ENCODE data around the gene ZNF574.

Gene ZNF574

DNA sequence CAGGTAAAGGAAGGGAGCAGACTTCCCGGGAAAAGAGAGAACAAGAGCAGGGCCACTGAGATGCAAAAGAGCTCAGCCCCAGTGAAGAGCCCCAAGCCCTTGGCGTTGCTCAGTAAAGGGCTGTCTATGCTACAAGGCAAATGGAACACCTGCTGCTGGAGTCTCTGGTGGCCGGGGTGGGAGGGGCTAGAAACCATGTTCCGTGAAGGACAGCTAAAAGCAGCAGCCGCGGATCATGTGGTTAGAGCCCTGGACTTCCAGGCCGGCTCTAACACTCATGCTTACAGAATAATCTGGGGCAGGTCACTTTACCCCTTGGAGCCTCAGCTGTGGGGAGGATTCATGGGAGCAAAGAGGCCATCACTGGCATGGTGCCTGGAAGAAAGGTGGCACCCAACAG lies 38.4 kb downstream of the ZNF574 start:
- Histone ChIP-seq H3K27me3 (ENCODE audit: insufficient read depth, poor library complexity, severe bottlenecking) (no peaks in the 10 kb centered on the region), H3K27ac (replicated peaks) (no peak overlapping the region), H3K4me3 (replicated peaks; ENCODE audit: insufficient read depth, low read length) (no peak overlapping the region)
- TF ChIP-seq, protein P1, sequence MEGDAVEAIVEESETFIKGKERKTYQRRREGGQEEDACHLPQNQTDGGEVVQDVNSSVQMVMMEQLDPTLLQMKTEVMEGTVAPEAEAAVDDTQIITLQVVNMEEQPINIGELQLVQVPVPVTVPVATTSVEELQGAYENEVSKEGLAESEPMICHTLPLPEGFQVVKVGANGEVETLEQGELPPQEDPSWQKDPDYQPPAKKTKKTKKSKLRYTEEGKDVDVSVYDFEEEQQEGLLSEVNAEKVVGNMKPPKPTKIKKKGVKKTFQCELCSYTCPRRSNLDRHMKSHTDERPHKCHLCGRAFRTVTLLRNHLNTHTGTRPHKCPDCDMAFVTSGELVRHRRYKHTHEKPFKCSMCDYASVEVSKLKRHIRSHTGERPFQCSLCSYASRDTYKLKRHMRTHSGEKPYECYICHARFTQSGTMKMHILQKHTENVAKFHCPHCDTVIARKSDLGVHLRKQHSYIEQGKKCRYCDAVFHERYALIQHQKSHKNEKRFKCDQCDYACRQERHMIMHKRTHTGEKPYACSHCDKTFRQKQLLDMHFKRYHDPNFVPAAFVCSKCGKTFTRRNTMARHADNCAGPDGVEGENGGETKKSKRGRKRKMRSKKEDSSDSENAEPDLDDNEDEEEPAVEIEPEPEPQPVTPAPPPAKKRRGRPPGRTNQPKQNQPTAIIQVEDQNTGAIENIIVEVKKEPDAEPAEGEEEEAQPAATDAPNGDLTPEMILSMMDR (IDR thresholded peaks at IDR 0.05; ENCODE audit: insufficient read depth, low read length) = no peak
- TF ChIP-seq, protein P2, sequence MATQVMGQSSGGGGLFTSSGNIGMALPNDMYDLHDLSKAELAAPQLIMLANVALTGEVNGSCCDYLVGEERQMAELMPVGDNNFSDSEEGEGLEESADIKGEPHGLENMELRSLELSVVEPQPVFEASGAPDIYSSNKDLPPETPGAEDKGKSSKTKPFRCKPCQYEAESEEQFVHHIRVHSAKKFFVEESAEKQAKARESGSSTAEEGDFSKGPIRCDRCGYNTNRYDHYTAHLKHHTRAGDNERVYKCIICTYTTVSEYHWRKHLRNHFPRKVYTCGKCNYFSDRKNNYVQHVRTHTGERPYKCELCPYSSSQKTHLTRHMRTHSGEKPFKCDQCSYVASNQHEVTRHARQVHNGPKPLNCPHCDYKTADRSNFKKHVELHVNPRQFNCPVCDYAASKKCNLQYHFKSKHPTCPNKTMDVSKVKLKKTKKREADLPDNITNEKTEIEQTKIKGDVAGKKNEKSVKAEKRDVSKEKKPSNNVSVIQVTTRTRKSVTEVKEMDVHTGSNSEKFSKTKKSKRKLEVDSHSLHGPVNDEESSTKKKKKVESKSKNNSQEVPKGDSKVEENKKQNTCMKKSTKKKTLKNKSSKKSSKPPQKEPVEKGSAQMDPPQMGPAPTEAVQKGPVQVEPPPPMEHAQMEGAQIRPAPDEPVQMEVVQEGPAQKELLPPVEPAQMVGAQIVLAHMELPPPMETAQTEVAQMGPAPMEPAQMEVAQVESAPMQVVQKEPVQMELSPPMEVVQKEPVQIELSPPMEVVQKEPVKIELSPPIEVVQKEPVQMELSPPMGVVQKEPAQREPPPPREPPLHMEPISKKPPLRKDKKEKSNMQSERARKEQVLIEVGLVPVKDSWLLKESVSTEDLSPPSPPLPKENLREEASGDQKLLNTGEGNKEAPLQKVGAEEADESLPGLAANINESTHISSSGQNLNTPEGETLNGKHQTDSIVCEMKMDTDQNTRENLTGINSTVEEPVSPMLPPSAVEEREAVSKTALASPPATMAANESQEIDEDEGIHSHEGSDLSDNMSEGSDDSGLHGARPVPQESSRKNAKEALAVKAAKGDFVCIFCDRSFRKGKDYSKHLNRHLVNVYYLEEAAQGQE (IDR thresholded peaks at IDR 0.05; ENCODE audit: insufficient replicate concordance, low read depth) = no peak
- TF ChIP-seq SPI1 (IDR thresholded peaks at IDR 0.05; ENCODE audit: borderline replicate concordance, low read depth) = no peak
- TF ChIP-seq POLR2AphosphoS5 (IDR thresholded peaks at IDR 0.05; ENCODE audit: low read depth) = no peak
- no peak for TF ChIP-seq GABPA (IDR thresholded peaks at IDR 0.05; ENCODE audit: low read depth)
- no peak for DNase-seq (ENCODE audit: low read depth in 1 of 2, low spot score in 1 of 2)

DNA sequence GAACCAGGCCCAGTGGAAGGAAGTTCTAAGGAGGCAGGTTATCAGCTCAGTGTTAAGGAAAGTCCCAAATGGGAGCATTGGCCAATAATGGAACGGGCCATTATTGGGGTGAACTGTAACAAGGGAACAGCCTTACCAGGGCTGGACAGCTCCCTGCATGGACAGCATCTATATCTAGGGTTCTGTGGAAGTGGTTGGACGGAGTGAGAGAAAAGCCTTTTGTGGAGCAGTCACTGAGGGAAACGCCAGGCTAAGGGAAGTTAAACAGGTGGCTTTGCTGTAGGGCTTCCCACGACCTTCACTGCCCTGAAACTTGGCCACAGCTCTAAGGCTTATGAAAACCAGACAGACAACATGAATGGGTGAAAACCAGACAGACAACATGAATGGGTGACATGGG lies 39.3 kb downstream of the ZNF574 start:
- no peak for DNase-seq (ENCODE audit: low read depth in 1 of 2, low spot score in 1 of 2)
- H3K4me3 ChIP-seq (replicated peaks; ENCODE audit: insufficient read depth, low read length) = no peak overlapping the region
- no peak for TF ChIP-seq SPI1 (IDR thresholded peaks at IDR 0.05; ENCODE audit: borderline replicate concordance, low read depth)
- TF ChIP-seq, protein P2 (IDR thresholded peaks at IDR 0.05; ENCODE audit: insufficient replicate concordance, low read depth) = peak; percentile 86
- no peaks in the 10 kb centered on the region for H3K27me3 ChIP-seq (ENCODE audit: insufficient read depth, poor library complexity, severe bottlenecking)
- no peak overlapping the region for H3K27ac ChIP-seq (replicated peaks)

DNA sequence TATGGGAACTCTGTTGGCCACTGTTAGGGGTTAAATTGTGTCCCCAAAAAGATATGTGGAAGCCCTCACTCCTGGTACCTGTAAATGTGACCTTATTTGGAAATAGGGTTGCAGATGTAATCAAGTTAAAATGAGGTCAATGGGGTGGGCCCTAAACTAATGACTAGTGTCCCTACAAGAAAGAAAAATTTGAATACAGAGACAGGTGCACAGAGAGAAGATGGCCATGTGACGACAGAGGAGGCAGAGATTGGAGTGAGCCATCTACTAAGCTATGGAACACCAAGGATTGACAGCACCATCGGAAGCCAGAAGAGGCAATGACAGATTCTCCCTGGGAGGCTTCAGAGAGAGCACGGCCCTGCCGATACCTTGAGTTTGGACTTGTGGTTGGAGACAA lies 39.7 kb downstream of the ZNF574 start:
- DNase-seq (ENCODE audit: low read depth in 1 of 2, low spot score in 1 of 2) = no peak
- no peak for TF ChIP-seq SPI1 (IDR thresholded peaks at IDR 0.05; ENCODE audit: borderline replicate concordance, low read depth)
- TF ChIP-seq POLR2AphosphoS5 (IDR thresholded peaks at IDR 0.05; ENCODE audit: low read depth) = no peak
- TF ChIP-seq, protein P2 (IDR thresholded peaks at IDR 0.05; ENCODE audit: insufficient replicate concordance, low read depth) = no peak
- Histone ChIP-seq H3K27me3 (ENCODE audit: insufficient read depth, poor library complexity, severe bottlenecking) (no peaks in the 10 kb centered on the region), H3K27ac (replicated peaks) (no peak overlapping the region), H3K4me3 (replicated peaks; ENCODE audit: insufficient read depth, low read length) (no peak overlapping the region)

DNA sequence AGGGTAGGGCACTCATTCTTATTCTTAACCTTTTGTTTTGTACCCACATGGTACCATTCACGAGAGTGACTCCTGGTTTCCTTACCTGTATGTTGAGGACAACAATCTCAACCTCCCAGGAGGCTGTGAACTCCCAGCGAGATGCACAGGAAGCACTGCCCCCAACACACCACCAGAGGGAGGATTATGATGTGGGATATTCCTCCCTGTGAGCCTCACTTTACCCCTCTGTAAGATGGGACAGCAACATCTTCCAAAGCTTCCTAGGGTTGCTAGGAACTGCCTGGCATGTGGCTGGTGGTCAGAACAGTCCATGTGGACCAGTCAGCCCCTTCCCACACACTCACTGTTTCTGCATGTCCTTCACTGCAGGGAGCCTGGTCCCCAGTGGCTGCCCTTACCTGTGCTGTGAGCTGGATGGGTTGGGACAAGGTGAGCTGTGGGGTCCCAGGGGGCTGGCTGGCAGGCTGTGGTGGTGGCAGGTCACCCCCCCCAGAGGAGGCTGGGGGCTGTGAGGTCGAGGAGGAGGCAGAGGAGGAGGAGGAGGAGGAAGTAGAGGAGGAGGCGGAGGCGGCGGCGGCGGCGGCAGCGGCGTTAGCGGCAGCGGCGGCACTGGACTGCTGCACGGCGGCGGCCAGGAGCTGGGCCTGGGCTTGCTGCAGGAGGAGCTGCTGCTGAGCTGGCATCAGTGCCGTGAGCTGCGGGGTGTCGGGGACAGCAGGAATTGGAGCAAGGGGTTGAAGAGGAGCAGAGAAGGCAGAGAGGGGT lies 40.5 kb downstream of the ZNF574 start:
- Histone ChIP-seq H3K27ac (replicated peaks) (no peak overlapping the region), H3K27me3 (ENCODE audit: insufficient read depth, poor library complexity, severe bottlenecking) (no peaks in the 10 kb centered on the region)
- DNase-seq (ENCODE audit: low read depth in 1 of 2, low spot score in 1 of 2) = no peak

More for the DNA sequence above, 40.5 kb downstream of the ZNF574 start:
- H3K4me3 ChIP-seq (replicated peaks; ENCODE audit: insufficient read depth, low read length) = no peak overlapping the region
- TF ChIP-seq GABPA (IDR thresholded peaks at IDR 0.05; ENCODE audit: low read depth) = no peak
- TF ChIP-seq, protein P1 (IDR thresholded peaks at IDR 0.05; ENCODE audit: insufficient read depth, low read length) = no peak
- TF ChIP-seq, protein P2 (IDR thresholded peaks at IDR 0.05; ENCODE audit: insufficient replicate concordance, low read depth) = no peak
- no peak for TF ChIP-seq POLR2AphosphoS5 (IDR thresholded peaks at IDR 0.05; ENCODE audit: low read depth)
- TF ChIP-seq SPI1 (IDR thresholded peaks at IDR 0.05; ENCODE audit: borderline replicate concordance, low read depth) = no peak

All from HL-60 (cell line).